HUES48 (cell line): ENCODE measurements around the gene HECTD1.

ENCODE experiments used
- H3K27ac ChIP-seq: one replicate; pipeline ENCODE4 v1.7.0; 2013; ENCODE audit warnings: low read depth, low read length, inconsistent platforms
- H3K27me3 ChIP-seq: 2 replicates; pipeline ENCODE4 v1.6.1; 2013; ENCODE audit warnings: mild to moderate bottlenecking, low read length; ENCODE audit not compliant: control insufficient read depth, insufficient read depth
- H3K36me3 ChIP-seq: 2 replicates; pipeline ENCODE4 v1.6.1; 2013; ENCODE audit warnings: low read length; ENCODE audit not compliant: control insufficient read depth, insufficient read depth
- H3K4me1 ChIP-seq: 2 replicates; pipeline ENCODE4 v1.6.1; 2013; ENCODE audit warnings: mild to moderate bottlenecking, low read length; ENCODE audit not compliant: control insufficient read depth, insufficient read depth
- H3K4me3 ChIP-seq: 2 replicates; pipeline ENCODE4 v1.5.1; 2013; ENCODE audit warnings: mild to moderate bottlenecking, low read depth, low read length
- H3K9ac ChIP-seq: 2 replicates; pipeline ENCODE4 v1.6.1; 2013; ENCODE audit warnings: mild to moderate bottlenecking, low read depth, low read length, moderate library complexity
- H3K9me3 ChIP-seq: 2 replicates; pipeline ENCODE4 v1.6.1; 2013; ENCODE audit warnings: low read length; ENCODE audit not compliant: control insufficient read depth, insufficient read depth

HECTD1 gene

DNA sequence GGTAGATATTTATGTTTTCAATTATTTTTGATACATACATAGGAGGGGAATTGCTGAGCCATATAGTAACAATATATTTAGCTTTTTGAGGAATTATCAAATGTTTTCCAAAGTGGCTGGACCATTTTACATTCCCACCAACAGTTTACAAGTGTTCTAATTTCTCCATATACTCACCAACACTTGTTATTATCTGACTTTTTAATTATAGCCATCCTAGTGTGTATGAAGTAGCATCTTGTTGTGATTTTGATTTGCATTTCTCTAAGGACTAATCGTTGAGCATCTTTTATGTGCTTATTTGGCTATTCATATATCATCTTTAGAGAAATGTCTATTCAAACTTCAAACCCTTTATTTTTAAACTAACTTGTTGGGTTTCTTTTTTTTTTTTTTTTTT, 17.2 kb upstream of the HECTD1 start:
- peaks cover 7% of the 10 kb centered on the region for H3K4me1 ChIP-seq
- no peaks in the 10 kb centered on the region for H3K36me3 ChIP-seq
- no peaks in the 10 kb centered on the region for H3K9me3 ChIP-seq
- no peak overlapping the region for H3K27ac ChIP-seq
- H3K9ac ChIP-seq, result no peak overlapping the region
- no peaks in the 10 kb centered on the region for H3K27me3 ChIP-seq
- no peak overlapping the region for H3K4me3 ChIP-seq

DNA sequence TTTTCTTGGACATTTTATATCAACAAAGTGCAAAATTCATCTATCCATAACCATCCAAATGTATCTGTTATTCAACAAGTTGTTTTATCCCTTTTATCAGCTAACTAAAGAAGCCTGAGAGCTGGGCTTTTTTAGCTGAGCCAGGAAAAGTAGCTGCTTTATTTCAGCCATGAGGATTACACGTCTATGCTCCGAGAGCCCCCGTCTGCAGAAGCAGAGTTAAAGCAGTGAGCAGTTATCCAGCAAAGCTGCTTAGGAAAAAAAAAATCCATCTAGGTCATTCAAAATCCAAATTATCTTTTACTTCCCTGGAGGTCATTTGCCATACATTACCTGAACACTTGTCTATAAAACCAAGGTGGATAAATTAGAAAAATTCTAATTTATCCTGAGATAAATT, 15.7 kb upstream of the HECTD1 start:
- Histone ChIP-seq H3K27me3 (no peaks in the 10 kb centered on the region), H3K4me3 (no peak overlapping the region), H3K9me3 (no peaks in the 10 kb centered on the region), H3K36me3 (no peaks in the 10 kb centered on the region), H3K9ac (no peak overlapping the region), H3K27ac (no peak overlapping the region), H3K4me1 (no peaks in the 10 kb centered on the region)

DNA sequence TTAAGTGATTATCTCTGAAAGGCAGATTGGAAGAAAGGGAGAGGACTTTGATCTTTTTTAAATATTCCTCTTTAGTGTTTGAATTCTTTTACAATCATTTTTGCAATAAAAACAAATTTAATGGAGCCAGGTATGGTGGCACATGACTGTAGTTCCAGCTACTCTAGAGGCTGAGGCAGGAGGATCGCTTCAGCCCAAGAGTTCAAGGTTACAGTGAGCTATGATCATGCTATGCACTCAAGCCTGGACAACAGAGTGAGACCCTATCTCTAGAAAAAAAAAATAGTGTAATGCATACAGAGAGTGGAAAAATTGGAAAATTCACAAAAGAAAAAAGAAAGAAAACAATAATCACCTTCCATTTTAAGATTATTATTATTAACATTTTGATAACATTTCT, 15.2 kb upstream of the HECTD1 start:
- Histone ChIP-seq H3K27ac (no peak overlapping the region), H3K36me3 (no peaks in the 10 kb centered on the region), H3K4me1 (no peaks in the 10 kb centered on the region), H3K9me3 (no peaks in the 10 kb centered on the region), H3K4me3 (no peak overlapping the region), H3K9ac (no peak overlapping the region), H3K27me3 (no peaks in the 10 kb centered on the region)

DNA sequence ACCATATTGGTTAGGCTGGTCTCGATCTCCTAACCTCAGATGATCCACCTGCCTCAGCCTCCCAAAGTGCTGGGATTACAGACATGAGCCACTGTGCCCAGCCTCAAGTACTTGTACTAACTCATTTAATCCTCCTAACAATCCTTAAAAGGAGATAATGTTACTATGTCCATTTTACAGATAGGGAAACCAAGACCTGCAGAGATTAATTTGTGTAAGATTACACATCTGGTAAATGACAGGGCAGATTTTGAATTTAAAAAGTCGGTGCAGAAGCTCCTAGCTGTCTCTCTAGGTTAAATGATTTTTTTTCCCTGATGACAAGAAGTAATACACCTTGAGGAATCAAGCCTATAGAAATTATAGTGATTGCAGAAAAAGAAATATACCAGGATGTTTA, 13.7 kb upstream of the HECTD1 start:
- H3K9ac ChIP-seq, result no peak overlapping the region
- no peak overlapping the region for H3K27ac ChIP-seq
- H3K4me1 ChIP-seq, result no peaks in the 10 kb centered on the region
- H3K27me3 ChIP-seq, result no peaks in the 10 kb centered on the region
- no peak overlapping the region for H3K4me3 ChIP-seq
- H3K36me3 ChIP-seq, result no peaks in the 10 kb centered on the region
- H3K9me3 ChIP-seq, result no peaks in the 10 kb centered on the region

DNA sequence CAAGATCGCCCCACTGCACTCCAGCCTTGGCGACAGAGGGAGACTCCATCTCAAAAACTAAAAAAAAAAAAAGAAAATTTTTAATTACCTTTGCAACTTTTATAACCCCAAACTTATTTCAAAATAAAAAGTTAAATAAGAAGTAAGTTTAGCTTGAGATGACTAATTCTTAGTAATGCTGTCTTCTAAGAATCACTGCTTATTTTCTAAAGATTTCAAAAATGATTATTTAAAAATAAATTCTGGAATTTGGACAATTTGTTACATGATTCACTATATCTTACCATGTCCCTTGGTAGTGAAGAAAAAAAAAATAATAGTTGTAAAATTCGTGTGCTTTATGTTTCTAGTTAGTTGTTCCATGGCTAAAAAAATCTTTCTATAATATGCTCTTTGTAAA, 11.6 kb upstream of the HECTD1 start:
- no peaks in the 10 kb centered on the region for H3K4me1 ChIP-seq
- H3K4me3 ChIP-seq, result no peak overlapping the region
- no peaks in the 10 kb centered on the region for H3K27me3 ChIP-seq
- H3K36me3 ChIP-seq, result no peaks in the 10 kb centered on the region
- no peak overlapping the region for H3K27ac ChIP-seq
- no peaks in the 10 kb centered on the region for H3K9me3 ChIP-seq
- H3K9ac ChIP-seq, result no peak overlapping the region

DNA sequence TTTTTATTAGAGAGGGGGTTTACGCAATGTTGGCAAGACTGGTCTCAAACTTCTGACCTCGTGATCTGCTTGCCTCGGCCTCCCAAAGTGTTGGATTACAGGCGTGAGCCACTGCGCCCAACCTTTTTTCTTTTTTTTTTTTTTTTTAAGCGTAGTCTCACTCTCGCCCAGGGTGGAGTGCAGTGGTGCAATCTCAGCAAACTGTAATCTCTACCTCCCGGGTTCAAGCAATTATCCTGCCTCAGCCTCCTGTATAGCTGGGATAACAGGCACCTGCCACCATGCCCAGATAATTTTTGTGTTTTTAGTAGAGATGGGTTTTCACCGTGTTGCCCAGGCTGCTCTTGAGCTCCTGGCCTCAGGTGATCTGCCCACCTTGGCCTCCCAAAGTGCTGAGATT, 8.8 kb upstream of the HECTD1 start:
- H3K27me3 ChIP-seq, result no peaks in the 10 kb centered on the region

DNA sequence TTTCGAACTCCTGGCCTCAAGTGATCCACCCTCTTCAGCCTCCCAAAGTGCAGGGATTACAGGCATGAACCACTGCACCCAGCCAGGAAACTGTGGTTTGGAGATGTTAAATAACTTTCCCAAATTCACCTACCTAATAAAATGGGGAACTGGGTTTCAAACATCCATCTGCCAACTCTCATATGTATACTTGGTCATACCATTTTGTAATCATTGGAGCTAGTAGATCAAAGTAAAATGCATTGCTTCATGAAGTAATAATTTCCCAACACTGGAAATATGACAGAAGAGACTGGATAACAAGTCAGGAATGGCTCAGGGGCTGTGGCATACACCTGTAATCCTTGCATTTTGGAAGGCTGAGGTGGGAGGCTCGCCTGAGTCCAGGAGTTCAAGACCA, 5.3 kb upstream of the HECTD1 start:
- H3K27ac ChIP-seq, result no peak overlapping the region
- H3K36me3 ChIP-seq, result no peaks in the 10 kb centered on the region

More for the DNA sequence above, 8.8 kb upstream of the HECTD1 start:
- H3K36me3 ChIP-seq, result no peaks in the 10 kb centered on the region
- no peaks in the 10 kb centered on the region for H3K9me3 ChIP-seq
- no peak overlapping the region for H3K9ac ChIP-seq
- H3K4me3 ChIP-seq, result no peak overlapping the region
- H3K27ac ChIP-seq, result no peak overlapping the region
- no peaks in the 10 kb centered on the region for H3K4me1 ChIP-seq

DNA sequence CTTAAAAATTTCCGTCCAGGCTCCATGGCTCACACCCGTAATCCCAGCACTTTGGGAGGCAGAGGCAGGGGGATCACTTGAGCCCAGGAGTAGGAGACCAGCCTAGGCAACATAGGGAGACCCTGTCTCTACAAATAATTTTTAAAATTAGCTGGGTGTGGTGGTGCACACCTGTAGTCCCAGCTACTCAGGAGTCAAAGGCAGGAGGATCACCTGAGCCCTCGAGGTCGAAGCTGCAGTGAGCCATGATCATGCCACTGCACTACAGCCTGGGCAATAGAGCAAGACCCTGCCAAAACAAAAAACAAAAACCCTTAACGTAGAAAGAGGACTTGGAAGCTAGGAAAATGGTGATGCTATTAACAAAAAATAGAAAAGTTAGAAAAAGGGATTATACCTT, 2.0 kb upstream of the HECTD1 start:
- Histone ChIP-seq H3K27me3 (no peaks in the 10 kb centered on the region), H3K9ac (no peak overlapping the region), H3K9me3 (no peaks in the 10 kb centered on the region), H3K4me3 (no peak overlapping the region), H3K36me3 (peaks cover 7% of the 10 kb centered on the region), H3K4me1 (peaks cover 16% of the 10 kb centered on the region), H3K27ac (no peak overlapping the region)

More for the DNA sequence above, 5.3 kb upstream of the HECTD1 start:
- Histone ChIP-seq H3K4me3 (no peak overlapping the region), H3K9ac (no peak overlapping the region), H3K9me3 (no peaks in the 10 kb centered on the region), H3K4me1 (peaks cover 6% of the 10 kb centered on the region), H3K27me3 (no peaks in the 10 kb centered on the region)

DNA sequence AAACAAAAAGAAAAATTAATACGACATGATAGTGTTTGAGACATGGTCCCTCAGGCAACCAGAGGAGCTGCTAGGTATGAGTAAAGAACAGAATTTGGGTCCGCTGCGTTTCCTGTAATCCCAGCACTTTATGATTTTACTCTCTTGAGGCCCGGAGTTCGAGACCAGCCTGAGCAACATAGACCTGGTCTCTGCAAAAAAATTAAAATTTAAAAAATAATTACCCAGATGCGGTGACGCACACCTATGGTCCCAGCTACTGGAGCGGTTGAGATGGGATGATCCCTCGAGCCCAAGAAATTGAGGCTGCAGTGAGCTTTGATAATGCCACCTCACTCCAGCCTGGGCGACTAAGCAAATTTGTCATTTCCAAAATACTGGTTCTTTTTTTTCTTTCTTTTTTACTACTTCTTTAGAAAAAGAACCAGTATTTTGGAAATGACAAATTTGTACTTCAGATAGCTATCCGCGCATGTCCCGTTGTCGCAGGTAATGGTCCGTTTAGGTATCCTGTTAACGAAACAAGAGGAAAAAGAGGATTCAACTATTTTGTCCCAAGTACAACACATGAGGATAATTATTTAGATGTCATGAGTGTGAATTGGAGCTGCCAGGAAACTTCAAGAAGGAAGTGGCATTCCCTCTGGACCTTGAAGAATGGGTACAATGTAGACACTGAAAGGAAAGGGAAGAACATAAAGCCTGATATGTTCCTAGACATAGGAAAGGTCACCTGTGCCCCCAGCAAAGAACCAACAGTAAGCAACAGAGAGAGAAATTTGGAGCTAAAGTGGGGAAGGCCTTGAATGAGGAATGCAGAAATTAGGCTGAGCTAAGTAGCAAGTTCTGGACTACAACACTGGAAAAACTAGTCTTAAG, 1.2 kb upstream of the HECTD1 start:
- H3K36me3 ChIP-seq, result peaks cover 13% of the 10 kb centered on the region
- peak overlapping the region; percentile 94 for H3K4me3 ChIP-seq
- peak overlapping the region; percentile 98 for H3K27ac ChIP-seq
- peaks cover 16% of the 10 kb centered on the region for H3K4me1 ChIP-seq
- no peaks in the 10 kb centered on the region for H3K27me3 ChIP-seq
- H3K9ac ChIP-seq, result peak overlapping the region; percentile 83
- H3K9me3 ChIP-seq, result no peaks in the 10 kb centered on the region

DNA sequence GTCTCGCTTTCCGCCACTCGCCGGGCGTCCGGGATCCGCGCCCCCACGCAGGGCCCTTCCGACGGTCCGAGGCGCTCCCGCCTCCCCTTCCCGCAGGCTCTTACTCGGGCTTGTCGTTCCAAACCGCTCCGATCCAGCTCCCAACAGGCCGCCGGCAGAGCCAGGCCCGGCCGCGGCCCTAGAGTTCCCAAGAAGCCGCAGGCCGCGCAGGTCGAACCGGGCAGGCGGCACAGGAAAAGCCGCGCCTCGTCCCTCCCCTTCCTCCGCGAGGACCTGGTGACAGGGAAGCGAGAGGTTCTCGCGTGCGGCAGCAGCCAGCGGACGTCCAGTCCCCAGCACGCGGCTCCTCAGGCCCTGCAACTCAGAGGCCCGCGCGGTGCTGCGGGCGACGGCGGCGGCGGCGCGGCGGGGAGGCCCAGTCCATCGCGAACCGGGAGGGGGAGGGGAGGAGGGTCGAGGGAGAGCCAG, 272 bp downstream of the HECTD1 start:
- Histone ChIP-seq H3K9me3 (no peaks in the 10 kb centered on the region), H3K36me3 (peaks cover 24% of the 10 kb centered on the region), H3K27me3 (no peaks in the 10 kb centered on the region), H3K27ac (peak overlapping the region; percentile 98), H3K9ac (peak overlapping the region; percentile 97), H3K4me1 (peaks cover 16% of the 10 kb centered on the region), H3K4me3 (peak overlapping the region; percentile 94)

DNA sequence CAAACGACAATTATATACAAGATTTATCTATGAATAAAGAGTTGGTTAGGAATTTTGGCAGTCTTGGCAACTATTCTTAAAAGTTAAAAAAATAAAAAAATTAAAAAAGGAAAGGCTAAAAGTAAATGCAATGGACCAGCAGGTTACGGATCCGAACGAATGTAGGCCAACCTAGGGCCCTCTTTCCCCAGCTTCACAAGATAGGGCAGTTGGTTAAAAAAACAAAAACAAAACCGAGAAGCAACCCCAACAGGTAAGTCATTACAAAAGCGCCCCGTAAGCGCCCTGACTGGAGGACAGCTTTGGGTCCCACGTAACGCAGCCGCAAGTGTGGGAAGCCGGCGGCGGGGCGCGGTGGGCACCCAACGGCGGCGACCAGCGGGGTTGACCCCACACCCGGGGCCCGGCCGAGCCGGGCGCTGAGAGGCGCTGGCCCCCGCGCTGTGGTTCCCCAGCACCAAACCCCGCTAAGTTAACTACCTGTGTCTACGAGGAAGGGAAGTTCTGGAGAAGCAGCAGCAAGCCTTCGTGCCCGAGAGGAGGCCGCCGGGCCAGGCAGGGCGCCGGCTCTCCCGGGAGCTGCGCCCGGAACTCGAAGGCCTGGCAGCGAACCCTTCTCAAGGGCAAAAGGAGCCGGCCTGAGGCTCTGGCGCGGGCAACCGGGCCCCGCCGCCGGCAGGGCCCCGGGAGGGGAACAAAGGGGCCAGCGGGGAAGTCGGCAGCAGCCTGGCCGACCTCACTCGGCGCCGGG, 882 bp downstream of the HECTD1 start:
- H3K36me3 ChIP-seq, result peaks cover 26% of the 10 kb centered on the region
- H3K27me3 ChIP-seq, result no peaks in the 10 kb centered on the region
- peak overlapping the region; percentile 94 for H3K4me3 ChIP-seq
- H3K27ac ChIP-seq, result peak overlapping the region; percentile 98
- peak overlapping the region; percentile 97 for H3K9ac ChIP-seq
- H3K9me3 ChIP-seq, result no peaks in the 10 kb centered on the region
- H3K4me1 ChIP-seq, result peaks cover 16% of the 10 kb centered on the region
